HG03575 (cell line): ENCODE results near the gene FTO.
"Not testable (repeated sequence)": the region's sequence is repeated elsewhere in the genome, so short reads cannot be mapped to it uniquely, and the experiment has no call there.

ENCODE experiments used
- ATAC-seq: cut with Tn5 transposase; IDR thresholded peaks from one replicate; pipeline ENCODE4 v1.9.1; 2021; ENCODE audit not compliant: unreplicated experiment, insufficient number of reproducible peaks, low FRiP score; ENCODE audit errors: extremely low read depth

The FTO gene

DNA sequence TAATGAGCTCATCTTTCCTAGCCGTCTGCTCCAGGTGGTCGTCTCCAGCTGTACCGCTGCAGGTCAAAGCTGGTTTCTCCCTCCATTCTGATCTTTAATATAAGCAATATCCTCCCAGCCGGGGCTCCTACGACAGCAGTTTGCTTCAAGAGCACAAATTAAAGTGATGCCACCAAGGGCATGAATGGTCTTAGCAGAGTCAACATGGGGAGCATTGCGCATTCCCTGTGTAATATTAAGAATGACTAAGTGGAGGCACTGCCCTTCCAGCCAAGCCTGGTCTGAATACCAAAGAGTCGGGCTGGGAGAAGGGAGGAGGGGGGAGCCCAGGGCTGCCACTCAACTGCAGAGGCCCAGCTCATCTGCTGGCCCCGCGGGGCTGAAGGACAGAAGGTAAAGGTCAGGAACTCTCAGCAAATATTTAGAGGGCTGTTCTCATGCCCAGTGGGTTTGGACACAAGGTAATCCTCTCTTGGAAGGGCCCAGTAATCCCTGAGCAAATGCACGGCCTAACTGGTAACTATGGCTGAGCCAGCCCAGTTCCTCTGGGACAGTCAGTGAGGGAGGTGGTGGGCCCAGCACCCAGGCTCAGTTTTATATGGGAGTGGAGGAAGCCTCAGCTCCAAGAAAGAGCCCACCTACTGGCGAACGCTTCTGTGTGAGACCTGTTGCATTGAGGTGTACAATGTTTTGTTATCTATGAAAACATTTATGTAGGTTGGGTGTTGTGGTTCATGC is 461.4 kb downstream of the FTO start:
- no peak for ATAC-seq

DNA sequence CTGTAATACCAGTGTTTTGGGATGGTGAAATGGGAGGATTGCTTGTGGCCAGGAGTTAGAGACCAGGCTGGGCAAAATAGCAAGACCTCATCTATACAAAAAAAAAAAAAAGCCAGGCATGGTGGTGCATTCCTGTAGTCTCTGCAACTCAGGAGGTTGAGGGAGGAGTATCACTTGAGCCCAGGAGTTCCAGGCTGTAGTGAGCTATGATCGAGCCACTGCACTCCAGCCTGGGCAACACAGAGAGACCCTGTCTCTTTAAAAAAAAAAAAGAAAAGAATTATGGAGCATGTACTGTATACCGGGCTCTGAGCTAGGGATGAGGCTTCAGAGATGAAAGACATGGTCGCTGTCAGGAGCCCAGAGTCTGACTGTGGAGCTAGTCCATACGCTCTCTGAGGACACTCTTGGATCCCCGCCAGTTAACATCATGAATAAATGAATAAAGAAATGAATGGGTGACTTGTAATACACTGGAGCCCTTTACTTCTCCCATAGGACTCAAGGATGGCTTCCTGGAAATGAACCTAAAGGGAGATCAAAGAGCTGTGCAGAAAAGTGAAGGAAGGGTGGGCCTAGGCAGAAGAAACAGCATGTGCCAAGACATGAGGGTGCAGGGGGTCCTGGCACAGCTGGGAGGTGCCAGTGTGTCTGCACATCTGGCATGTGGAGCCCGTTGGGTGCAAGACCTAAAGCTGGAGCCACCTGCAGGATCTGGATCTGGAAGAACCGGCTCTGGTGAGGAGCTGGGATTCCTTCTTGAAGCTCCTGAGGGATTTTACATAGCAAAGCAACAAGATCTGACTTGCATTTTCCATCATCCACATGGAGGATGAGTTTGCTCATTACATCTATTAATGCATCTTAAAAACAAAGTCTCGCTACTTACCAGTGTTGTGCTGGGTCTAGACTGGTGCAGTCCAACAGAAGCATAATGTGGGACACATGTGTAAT is 462.2 kb downstream of the FTO start:
- ATAC-seq, result no peak

DNA sequence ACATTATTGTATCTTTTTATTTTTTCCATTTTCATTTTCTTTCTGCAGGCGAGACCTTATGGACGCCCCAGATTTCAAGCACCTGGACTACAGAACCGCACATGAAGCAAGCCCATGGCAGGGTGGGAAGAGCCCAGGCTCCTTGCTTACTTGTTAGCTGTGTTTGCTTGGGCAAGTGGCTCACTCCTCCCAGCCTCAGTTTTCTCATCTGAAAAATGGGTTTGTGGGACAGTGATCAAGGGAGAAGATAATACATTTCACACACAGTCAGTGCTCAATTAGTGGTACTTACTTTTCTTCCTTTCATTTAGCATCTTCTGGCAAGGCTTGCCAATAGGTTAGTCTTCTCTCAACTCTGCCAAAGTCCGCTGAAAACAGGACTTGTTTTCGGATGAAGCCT is 465.2 kb downstream of the FTO start:
- no peak for ATAC-seq

DNA sequence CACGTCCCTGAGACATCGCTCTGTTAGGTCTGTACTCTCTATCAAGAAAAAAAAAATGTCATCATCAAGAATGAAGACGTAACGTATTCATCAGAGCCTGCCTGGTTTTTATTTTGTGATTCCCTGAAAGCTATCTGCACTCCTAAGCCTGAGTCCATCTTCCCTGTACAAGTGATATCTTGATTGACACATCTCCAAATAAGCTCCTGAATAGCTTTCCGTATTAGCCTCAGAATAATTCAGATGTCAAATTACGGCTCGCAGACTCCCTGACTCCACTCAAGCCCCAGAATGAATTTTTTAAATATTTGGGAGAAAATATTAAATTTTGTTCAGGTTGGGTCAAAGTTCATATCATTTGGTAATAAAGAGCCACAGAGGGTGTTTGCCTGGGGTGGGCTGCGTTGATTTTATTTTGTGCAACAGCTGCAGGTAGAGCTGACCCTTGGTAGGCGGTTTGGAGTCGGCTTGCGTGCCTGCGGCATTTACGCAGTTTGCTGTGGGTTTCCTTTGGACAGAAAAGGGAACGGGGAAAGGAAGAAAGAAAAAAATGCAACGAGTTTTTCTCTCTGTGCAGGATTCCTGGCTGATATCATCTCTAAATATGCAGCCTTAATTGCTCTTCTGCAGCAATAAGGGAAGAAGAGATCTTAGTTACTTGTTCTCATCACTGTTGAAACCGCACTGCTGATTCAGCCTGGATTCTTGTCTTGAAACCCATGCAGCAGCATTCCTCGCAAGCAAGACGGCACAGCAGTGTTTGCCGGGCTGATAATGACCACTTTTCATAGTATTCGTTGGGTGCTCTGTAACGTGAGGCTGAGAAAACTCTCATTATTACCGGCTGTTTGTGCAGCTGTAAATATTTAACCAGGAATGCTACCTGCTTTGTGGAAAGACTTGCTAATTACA is 467.9 kb downstream of the FTO start:
- ATAC-seq, result no peak

DNA sequence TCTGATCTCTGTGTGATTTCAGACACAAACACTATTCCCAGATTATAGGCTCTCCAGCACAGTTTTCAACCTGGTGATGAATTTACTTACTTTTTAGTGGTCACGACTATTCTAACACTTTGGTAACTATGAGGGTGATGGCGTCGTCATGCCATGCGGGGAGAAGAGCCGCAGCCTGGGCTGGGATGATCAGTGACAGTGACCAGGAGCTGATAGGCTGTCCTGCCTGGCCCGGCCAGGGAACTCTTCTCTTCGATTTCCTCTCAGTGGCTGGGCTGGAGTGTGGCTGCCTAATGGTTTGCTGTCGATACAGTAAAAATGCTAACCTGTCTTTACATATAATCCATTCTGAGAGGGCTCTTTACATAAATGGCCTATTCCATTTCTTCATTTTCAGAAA is 469.5 kb downstream of the FTO start:
- ATAC-seq, result no peak

DNA sequence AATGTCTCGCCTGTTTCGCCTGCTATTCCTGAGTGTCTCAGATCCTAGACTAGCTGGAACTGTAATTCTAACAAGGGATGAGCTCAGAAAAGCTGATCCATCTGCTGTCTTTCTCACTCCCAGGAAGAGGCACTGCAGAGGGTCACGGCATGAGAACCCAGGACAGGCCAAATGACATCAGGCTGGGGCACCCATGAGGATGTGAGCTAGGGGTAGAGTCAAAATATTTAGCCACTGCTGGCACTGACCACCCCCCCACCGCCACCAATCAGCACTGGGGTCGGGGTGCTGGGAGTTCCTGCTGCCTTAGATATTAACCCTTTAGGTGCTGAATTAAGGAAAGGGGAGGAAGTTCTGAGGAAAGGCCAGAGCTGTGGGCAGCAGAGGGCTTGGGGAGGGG is 470.2 kb downstream of the FTO start:
- no peak for ATAC-seq

DNA sequence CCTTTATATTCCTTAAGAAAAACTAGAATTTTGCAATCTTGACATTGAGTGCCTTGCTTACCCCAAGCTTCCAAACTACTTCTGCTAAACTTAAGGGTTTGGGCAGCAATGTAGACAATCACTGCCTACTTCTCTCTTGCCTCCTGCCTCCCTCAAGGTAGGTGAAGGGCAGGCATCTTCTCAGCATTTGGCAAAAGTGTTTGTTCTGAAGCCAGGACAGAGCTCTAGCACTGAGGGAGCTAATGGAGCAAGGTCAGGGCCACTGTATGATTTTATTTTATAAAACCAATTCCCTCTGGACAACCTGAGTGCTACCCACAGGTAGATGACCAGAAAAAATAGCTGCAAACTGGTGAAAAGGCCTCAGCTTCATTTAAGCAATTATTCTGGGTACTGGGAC is 470.8 kb downstream of the FTO start:
- ATAC-seq, result no peak

DNA sequence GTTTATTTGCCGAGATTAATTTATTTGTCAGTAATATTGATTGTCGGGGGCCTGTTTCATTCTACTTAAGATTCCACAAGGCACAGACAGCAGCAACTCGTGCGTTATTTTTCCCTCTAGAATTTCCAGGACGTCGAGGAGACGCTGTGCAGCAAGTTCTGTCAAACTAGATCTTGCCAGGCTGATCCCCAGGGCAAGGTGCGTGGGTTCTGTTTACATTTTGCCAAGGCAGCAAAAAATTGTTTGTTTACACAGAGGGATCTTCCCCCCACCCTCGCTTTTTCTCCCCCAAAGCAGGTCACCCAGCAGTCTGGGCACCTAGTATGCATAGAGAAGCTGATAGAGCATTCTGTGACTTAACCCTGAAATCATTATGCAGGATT is 471.2 kb downstream of the FTO start:
- no peak for ATAC-seq

DNA sequence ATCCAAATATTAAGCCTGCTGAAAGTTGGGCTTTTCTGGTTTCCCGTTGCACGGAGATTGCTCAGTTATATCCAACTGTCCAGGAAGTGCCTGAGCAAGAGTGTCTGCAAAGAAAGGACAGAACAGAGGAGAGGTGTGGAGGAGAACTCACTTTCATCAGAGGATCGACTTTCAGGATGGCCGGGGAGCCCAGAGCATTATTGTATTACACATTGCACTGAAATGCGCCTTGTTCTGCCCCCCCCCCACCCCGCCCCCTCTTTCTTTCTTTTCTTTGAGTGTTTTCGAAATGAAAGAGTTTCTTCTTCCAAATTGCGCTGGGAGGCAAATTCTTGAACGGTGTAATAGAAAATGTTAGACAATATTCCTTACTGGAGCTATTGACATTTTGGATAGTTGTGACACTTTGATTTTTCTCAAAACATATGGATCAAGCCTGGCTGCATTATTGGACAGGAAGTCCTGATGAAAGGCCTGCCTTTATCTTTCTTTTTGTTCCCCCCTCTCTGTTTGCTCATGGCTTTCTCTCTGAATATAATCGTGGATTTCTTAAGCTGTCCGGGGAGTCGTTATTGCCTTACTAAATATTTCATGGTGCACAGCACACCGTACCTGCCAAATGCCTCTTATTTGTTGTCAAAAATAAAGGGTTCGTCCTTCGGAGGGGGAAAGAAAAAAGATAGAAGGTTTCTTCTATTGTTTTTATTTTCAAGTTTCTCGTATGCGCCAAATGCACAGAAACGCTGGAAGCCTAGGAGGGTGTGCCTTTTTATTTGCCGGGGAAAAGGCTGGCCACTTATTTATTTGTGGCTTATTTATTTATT is 471.8 kb downstream of the FTO start:
- ATAC-seq, result no peak

DNA sequence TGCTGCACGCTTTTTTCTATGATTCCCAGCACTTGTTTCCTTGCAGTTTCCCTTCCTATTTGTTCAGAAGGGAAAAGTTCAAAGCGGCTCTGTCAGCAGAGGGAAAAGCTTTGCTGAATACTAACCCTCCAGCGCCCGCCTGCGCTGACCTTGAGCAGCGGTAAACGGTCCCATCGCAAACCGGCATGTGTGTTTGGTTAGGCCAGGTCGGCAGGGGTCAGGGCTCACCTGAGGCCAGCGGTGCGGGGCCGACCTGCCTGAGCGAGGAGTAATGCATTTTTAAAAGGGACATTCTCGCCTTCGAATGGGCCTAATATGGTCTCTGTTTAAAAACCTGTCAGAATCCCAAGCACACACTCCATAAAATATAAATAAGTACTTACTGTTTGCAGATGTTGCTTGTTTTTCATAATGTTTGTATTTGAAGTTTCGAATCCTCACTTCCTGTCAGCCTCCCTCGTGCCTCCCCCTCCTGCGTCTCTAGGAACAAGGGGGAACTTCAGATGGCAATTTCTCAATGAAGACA is 472.5 kb downstream of the FTO start:
- ATAC-seq, result no peak

DNA sequence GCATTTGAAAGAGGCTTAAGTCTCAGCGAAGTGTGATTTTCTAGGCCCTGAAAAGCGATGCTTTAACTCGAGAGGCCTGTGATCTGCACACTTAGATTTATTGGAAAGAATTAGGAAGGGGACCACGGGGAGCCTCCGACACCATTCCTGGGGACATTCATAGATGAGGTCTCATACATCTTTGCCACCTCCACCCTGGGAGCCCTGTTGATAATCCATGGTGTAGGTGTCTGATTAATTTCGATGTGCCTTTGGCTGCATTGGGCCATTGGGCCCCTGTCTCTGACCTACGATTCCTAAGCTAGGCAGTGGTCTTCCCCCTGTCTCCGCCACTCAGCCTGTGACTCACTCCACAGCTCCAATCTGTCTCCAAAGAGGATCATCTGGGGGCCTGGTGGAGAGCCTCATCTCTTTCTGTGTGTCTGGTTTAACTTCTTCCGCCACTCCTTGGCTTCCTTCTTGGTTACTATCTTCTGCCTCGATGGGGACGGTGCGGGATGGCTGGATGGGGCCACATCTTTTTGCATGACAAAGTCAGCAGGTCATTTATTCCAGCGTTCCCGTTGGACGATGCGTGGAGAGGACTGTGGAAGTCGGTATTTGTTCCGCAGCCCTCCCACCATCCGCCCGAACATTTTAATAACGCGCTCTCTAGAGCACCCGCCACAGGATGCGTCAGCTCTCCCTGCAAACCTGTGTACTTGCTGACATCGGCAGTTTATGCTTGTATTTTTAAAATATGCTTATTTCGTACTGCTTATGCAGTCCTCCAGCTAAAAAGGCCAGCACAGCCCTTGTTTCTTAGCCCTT is 473.3 kb downstream of the FTO start:
- ATAC-seq, result no peak

DNA sequence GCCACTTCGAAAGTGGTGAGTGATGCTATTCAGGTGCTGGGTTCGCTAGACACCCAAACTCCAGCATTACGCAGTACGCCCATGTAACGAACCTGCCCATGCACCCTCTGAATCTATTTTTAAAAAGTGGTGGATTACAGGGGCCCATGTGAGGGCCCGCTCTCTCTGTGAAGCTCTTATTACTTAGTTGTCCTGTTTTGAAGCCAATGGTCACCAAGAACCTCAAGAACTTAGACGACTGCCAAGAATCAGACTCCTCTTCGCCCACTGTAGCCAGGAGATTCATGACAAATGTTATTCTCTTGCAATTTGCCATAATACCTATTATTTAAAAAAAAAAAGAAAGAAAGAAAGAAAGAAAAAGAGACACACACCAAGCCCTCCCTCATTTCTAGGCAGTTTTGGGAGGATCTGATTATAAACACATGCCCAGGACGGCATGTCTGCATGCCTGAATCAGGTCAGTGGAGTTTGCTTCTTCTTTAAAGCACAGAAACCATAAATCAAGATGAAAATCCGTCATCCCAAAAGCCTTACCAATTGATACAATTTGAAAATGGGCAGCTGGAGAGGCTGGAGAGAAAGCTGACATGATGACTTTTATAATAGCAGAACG is 474.0 kb downstream of the FTO start:
- no peak for ATAC-seq

DNA sequence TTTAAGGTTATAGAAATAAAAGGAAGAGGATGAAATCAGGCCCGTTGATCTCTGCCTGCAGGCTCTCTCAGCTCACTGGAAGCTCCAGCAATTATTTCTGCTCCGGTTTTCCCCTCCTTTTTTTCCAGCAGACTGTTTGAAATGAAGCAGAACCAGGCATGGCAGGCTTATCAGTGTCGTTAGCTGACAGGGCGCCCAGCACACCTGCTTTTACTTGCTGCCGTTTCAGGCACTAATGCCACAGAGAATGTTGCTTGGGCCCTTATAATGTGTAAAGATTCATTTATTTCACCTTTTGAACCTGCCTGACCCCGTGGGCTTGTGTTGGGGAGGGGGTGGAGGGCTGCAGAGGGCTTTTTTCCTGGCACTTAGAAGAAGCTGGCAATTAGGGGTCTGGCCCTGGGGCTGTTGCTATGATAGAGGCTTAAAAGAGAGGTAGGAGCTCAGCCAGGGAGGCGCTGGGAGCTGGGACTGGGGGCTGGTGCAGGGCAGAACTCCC is 474.6 kb downstream of the FTO start:
- no peak for ATAC-seq

DNA sequence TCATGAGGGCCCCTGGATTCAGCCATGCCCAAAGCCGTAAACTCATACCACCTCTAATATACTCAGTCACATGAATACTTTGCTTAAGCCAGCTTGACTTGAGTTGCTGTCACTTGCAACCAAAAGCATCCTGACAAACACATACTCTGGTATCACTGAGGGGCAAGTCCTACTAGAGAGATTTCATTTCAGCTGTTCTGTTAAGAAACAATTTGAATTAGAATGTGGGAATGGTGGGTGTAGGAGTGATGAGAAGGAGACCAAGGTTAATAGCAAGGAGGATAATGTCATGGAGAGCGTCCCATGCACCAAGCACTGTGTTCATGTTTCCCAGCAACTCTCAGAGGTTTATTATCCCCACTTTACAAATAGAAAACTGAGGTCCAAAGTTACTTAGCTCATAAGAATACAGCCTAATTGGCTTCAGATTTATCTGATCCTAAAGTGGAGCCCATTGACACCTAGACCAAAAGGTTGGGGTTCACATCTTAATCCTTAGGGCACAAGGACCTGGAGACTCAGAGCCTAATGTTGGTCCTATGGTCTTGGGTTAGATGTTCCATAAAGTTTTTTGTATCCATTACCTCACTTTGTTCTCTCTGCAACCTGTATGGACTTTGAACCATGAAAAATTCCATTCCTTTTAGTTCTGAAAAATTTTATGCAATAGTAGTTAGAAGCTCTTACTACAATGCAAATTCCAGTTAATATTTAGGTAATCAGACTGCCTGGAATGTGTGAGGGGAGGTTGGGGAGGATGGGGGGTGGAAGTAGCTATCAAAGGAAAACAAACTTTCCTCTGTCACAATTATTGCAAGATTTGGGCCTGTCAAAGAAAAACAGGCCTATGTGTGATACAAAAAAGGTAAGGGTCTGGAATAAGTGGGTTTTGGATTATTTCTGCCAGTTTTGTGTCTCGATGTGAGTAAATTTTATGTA is 476.7 kb downstream of the FTO start:
- ATAC-seq, result no peak

DNA sequence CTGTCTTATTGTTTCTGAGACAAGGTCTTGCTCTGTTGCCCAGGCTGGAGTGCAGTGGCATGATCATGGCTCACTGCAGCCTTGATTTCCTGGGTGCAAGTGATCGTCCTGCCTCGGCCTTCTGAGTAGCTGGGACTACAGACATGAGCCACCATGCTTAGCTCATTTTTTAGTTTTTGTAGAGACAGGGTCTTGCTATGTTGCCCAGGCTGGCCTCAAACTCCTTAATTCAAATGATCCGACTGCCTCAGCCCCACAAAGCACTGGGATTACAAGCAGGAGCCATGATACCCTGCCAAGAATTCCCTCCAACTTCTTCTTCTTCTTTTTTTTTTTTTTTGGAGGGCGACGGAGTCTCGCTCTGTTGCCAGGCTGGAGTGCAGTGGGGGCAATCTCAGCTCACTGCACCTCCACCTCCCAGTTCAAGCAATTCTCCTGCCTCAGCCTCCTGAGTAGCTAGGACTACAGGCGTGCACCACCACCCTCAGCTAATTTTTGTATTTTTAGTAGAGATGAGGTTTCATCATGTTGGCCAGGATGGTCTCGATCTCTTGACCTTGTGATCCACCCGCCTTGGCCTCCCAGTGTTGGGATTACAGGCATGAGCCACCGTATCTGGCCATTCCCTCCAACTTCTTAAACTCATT is 477.9 kb downstream of the FTO start:
- not testable (repeated sequence) for ATAC-seq

DNA sequence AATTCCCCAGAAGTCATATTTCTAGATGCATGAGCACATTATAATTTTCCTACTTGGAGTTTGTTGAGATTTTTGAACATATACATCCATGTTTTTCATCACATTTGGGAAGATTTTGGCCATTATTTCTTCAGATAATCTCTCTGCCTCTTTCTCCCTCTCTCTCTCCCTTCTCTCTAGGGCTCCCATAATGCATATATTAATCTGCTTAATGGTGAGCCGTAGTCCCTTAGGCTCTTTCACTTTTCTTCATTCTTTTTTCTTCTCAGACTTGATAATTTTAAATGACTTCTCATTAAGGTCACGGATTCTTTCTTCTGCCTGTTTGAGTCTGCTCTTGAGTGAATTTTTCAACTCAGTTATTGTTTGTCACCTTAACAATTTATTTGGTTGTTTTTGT is 481.1 kb downstream of the FTO start:
- ATAC-seq, result no peak
